ENCODE measurements around the gene WNK3. TPM values are rescaled to one million over a fixed set of nuclear protein-coding genes. Genes with fewer than 3 reads are reported as not detected.

Gene WNK3
- total RNA-seq, 1 experiment from 2014 or later = not detected

- no peaks in the 10 kb centered on the region for H3K36me3 ChIP-seq (ENCODE audit: control insufficient read depth, insufficient read depth, low read length)
- intact Hi-C loops (cut with micrococcal nuclease; ENCODE audit: unreplicated experiment) = no loop called here
- Mint-ChIP-seq H3K27ac (ENCODE audit: unreplicated experiment) (peak overlapping the region; percentile 62), H3K4me1 (ENCODE audit: low read depth, unreplicated experiment) (peaks cover 28% of the 10 kb centered on the region), H3K9me3 (ENCODE audit: unreplicated experiment) (no peaks in the 10 kb centered on the region), H3K27me3 (ENCODE audit: insufficient read depth, unreplicated experiment) (no peaks in the 10 kb centered on the region), H3K36me3 (ENCODE audit: insufficient read depth, unreplicated experiment) (peaks cover 34% of the 10 kb centered on the region), H3K4me3 (ENCODE audit: unreplicated experiment) (peak overlapping the region; percentile 93)
- peaks cover 6% of the 10 kb centered on the region; the same call in 1 of the 2 replicates for H3K4me1 ChIP-seq
- CTCF ChIA-PET = no interaction called here
- no peaks in the 10 kb centered on the region for H3K27me3 ChIP-seq (replicated peaks; ENCODE audit: control insufficient read depth, insufficient read depth, low read length)
- peak overlapping the region; percentile 80; the same call in 1 of the 2 replicates for H3K4me3 ChIP-seq (ENCODE audit: low read depth, low read length)
- BruUV-seq (replicated peaks) = no TSS peak
- no peak for DNase-seq
- POLR2A ChIA-PET = no interaction called here
- TF ChIP-seq CTCF (IDR thresholded peaks at IDR 0.05; ENCODE audit: insufficient read depth in 1 of 2, low read depth in 1 of 2, low read length in 1 of 2, severe bottlenecking in 1 of 2, unreplicated experiment in 1 of 2) = no peak
- no peaks in the 10 kb centered on the region for H3K9me3 ChIP-seq
Measured at GRCh38 chrX:54181202-54181953, 176.5 kb downstream of the WNK3 start.

- CTCF ChIA-PET = no interaction called here
- DNase-seq = no peak
- Histone ChIP-seq H3K4me3 (ENCODE audit: low read depth, low read length) (no peak overlapping the region), H3K4me1 (peaks cover 6% of the 10 kb centered on the region; the same call in 1 of the 2 replicates), H3K9me3 (no peaks in the 10 kb centered on the region), H3K36me3 (ENCODE audit: control insufficient read depth, insufficient read depth, low read length) (no peaks in the 10 kb centered on the region), H3K27me3 (replicated peaks; ENCODE audit: control insufficient read depth, insufficient read depth, low read length) (no peaks in the 10 kb centered on the region)
- H3K36me3 Mint-ChIP-seq (ENCODE audit: insufficient read depth, unreplicated experiment) = peaks cover 34% of the 10 kb centered on the region
- peaks cover 28% of the 10 kb centered on the region for H3K4me1 Mint-ChIP-seq (ENCODE audit: low read depth, unreplicated experiment)
- H3K27ac Mint-ChIP-seq (ENCODE audit: unreplicated experiment) = no peak overlapping the region
- H3K4me3 Mint-ChIP-seq (ENCODE audit: unreplicated experiment) = peak overlapping the region; percentile 93
- intact Hi-C loops (cut with micrococcal nuclease; ENCODE audit: unreplicated experiment) = no loop called here
- POLR2A ChIA-PET = no interaction called here
- no peaks in the 10 kb centered on the region for H3K9me3 Mint-ChIP-seq (ENCODE audit: unreplicated experiment)
- TF ChIP-seq CTCF (IDR thresholded peaks at IDR 0.05; ENCODE audit: insufficient read depth in 1 of 2, low read depth in 1 of 2, low read length in 1 of 2, severe bottlenecking in 1 of 2, unreplicated experiment in 1 of 2) = no peak
- H3K27me3 Mint-ChIP-seq (ENCODE audit: insufficient read depth, unreplicated experiment) = no peaks in the 10 kb centered on the region
- BruUV-seq (replicated peaks) = no TSS peak
Measured at GRCh38 chrX:54180403-54180802, 177.4 kb downstream of the WNK3 start.

GRCh38 chrX:54178100-54178940 lies 179.5 kb downstream of the WNK3 start:
- Mint-ChIP-seq H3K27me3 (ENCODE audit: insufficient read depth, unreplicated experiment) (no peaks in the 10 kb centered on the region), H3K36me3 (ENCODE audit: insufficient read depth, unreplicated experiment) (peaks cover 38% of the 10 kb centered on the region), H3K4me1 (ENCODE audit: low read depth, unreplicated experiment) (peaks cover 28% of the 10 kb centered on the region), H3K9me3 (ENCODE audit: unreplicated experiment) (no peaks in the 10 kb centered on the region), H3K27ac (ENCODE audit: unreplicated experiment) (peak overlapping the region; percentile 12), H3K4me3 (ENCODE audit: unreplicated experiment) (peak overlapping the region; percentile 21)
- H3K36me3 ChIP-seq (ENCODE audit: control insufficient read depth, insufficient read depth, low read length) = no peaks in the 10 kb centered on the region
- no peaks in the 10 kb centered on the region for H3K9me3 ChIP-seq
- peaks cover 6% of the 10 kb centered on the region; the same call in 1 of the 2 replicates for H3K4me1 ChIP-seq
- CTCF ChIA-PET = no interaction called here
- H3K27me3 ChIP-seq (replicated peaks; ENCODE audit: control insufficient read depth, insufficient read depth, low read length) = no peaks in the 10 kb centered on the region
- no peak for TF ChIP-seq CTCF (IDR thresholded peaks at IDR 0.05; ENCODE audit: insufficient read depth in 1 of 2, low read depth in 1 of 2, low read length in 1 of 2, severe bottlenecking in 1 of 2, unreplicated experiment in 1 of 2)
- POLR2A ChIA-PET = no interaction called here
- BruUV-seq (replicated peaks) = no TSS peak
- intact Hi-C loops (cut with micrococcal nuclease; ENCODE audit: unreplicated experiment) = no loop called here
- DNase-seq = no peak
- no peak overlapping the region for H3K4me3 ChIP-seq (ENCODE audit: low read depth, low read length)
